ENCODE measurements around the gene MARCHF4.
A peak's percentile ranks its signal among the peaks of the same experiment; 100 is the strongest.
"Not testable (repeated sequence)": the region's sequence is repeated elsewhere in the genome, so short reads cannot be mapped to it uniquely, and the experiment has no call there.

MARCHF4 gene

DNA sequence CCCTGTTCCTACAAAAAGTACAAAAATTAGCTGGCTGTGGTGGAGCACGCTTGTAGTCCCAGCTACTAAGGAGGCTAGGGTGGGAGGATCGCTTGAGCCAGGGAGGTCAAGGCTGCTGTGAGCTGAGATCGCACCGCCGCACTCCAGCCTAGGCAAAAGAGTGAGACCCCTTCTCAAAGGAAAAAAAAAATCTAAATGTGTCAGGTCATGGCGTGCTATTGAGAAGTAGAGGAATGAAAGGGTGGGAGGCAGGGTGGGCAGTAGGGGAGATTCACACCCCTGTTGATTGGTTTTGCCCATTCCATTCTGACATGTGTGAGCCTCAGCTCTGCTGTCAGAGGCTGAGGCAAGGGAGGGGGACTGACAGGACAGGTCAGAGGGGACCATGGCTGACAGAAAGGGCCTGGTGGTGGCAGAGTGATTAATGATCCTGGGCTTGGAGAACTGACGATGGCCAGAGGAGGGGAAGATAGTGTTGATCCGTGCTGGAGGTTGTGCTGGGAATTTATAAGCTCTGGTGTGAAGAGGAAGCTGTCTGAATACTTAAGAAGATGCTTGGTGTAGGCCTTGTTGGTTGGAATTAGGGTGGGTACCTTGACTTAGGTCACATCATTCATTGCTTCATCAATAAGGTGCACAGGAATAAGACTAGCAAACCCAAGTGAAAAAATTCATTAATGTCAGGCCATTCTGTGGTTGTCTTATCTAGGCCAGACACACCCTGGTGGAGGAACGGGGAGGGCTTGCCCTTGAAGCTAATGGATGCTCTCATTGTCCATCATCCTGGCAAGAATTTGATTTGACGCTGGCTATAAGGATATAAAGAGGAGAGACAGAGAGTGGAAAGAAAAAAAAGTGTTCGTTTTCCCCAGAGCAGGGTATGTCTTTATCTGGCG is 20.9 kb upstream of the MARCHF4 start:
- no peak for DNase-seq

DNA sequence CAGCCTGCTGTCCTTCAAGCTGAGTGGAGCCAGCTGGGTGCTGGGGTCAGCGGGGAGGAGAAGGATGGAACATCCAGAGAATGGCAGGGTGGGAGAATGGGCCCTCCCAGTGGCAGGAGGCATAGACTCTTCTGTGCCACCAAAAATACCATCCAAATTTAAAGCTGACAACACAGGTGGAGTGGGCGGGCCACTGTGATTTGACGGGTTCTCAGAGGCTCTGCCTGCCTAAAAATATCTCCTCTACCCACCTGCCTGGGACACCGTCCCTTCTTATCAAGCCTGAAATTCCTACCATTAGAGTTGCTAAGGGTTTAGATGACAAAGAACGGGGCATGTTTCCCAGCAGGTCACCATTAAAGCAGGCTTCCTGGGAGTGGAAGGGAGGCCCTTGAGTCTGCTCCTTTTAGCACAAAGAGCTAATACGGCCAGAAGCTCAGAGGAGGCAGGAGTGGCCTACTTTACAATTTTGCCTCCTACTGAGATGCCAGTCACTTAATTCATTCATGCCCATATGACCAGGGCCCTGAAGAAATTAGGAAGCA is 19.8 kb upstream of the MARCHF4 start:
- no peak for DNase-seq
- in situ Hi-C loops (cut with HindIII; ENCODE audit: low pct_ligation_motif_present, low pct_unique_long_range_greater_than_20kb, low sequenced_read_pairs): no loop called here

More for the DNA sequence above, 20.9 kb upstream of the MARCHF4 start:
- in situ Hi-C loops (cut with HindIII; ENCODE audit: low pct_ligation_motif_present, low pct_unique_long_range_greater_than_20kb, low sequenced_read_pairs): no loop called here

DNA sequence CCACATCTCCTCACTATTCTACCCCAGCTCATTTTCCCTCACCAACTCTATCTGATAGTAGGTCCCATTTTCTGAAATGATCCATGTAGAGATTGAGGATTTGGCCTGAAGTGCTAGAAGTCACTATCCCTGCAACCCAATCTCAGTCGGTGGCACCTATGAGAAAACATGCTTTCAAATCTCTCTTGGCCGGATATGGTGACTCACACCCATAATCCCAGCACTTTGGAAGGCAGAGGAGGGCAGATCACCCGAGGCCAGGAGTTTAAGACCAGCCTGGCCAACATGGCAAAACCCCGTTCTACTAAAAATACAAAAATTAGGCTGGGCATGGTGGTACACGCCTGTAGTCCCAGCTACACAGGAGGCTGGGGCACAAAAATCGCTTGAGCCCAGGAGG is 19.1 kb upstream of the MARCHF4 start:
- in situ Hi-C loops (cut with HindIII; ENCODE audit: low pct_ligation_motif_present, low pct_unique_long_range_greater_than_20kb, low sequenced_read_pairs): no loop called here
- no peak for DNase-seq

DNA sequence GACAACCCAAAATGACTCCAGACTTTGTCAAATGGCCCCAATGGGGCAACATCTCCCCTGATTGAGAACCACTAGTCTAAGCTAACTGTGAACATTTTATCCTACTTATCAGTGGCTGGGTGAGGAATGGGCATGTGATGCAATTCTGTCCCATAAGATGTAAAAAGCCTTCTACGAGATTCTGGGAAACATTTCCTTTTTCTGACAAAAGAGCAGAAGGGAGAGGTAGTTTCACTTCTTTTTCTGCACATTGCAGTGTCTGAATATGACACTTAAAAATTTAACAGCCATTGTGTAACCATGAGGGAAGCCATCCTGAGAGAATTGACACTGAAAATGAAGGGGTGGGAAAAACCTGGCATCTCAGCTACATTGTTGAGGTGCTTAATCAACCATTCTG is 17.3 kb upstream of the MARCHF4 start:
- DNase-seq: no peak
- in situ Hi-C loops (cut with HindIII; ENCODE audit: low pct_ligation_motif_present, low pct_unique_long_range_greater_than_20kb, low sequenced_read_pairs): no loop called here

DNA sequence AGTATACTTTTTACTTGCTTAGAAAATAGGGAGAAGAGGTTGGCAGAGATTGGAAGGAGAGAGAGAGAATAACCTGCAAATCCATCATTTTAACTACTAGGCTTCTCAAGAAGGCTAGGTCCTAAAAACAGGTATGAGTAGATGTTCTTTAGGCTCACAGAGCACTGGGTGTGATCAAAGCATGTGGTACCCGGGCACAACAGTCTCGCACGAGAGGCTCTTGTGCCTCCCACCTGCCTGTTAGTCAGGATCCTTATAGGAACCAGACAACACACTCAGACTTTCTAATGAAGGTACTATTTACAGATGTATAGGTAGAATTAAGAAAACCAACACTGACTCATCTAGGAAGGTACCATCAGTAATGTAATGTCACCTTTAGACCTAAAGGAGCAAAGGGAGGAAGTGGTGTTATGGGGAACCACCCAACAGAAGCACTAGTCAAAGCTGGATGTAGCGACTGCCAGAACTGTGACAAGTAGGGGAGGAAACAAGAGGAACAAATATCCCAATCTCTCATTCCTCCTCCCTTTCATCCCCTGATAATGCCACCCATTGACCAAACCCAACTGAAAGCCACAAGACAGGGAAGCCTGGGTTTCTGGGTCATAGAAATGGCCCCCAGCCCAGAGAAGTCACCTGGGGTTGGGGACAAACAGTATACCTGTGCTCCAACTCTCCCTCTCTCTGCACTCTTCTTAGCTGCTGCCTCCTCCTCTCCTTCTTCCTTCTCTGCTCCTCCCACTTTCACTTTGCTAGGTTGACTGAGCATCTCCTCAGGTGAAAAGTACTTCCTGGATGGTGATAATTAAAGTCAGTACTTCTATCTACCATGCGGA is 16.0 kb upstream of the MARCHF4 start:
- DNase-seq: no peak
- in situ Hi-C loops (cut with HindIII; ENCODE audit: low pct_ligation_motif_present, low pct_unique_long_range_greater_than_20kb, low sequenced_read_pairs): no loop called here

DNA sequence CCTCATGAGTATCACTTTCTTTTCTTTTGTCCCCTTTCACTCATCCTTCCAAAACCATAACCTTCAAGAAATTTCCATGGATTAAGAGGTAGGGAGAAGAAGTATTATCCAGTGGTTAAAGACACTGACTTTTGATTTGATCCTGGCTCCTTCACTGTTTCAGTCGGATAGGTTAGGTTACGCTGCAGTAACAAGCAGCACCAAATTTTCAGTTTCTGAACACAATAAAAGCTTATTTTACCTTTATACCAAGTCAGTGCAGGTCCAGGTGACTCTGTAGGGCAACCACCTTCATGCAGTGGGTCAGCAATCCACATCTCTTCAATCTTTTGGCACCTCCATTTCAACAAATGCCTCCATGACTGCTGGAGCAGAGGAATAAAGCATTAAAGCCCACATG is 15.0 kb upstream of the MARCHF4 start:
- DNase-seq: no peak
- in situ Hi-C loops (cut with HindIII; ENCODE audit: low pct_ligation_motif_present, low pct_unique_long_range_greater_than_20kb, low sequenced_read_pairs): no loop called here

DNA sequence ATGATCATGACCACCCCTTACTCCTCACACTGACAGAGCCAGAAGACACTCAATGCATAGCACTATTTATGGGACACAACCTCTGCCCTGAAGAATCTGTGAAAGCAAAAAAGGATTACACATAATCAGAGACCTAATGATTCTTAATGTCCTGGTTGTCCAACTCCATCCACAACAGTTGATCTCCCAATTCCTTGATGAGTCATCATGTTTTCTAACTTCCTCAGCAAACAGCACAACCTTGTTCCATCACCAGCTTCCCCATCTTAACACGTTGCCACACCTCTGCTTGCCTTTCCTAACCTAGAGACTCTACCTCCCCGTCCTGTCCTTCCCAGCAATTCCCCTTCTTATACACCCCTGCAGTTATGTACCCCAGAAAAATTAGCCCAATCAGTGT is 13.2 kb upstream of the MARCHF4 start:
- DNase-seq: no peak
- in situ Hi-C loops (cut with HindIII; ENCODE audit: low pct_ligation_motif_present, low pct_unique_long_range_greater_than_20kb, low sequenced_read_pairs): no loop called here

DNA sequence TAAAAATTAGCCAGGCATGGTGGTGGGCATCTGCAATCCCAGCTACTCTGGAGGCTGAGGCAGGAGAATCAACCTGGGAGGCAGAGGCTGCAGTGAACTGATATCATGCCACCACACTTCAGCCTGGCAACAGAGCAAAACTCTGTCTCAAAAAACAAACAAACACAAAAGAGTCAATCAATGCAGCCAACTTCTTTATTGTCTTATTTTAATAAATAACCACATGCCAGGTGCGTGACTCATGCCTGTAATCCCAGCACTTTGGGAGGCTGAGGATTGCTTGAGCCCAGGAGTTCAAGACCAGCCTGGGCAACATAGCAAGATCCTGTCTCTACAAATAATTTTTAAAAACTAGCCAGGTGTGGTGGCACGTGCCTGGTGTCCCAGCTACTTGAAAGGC is 12.1 kb upstream of the MARCHF4 start:
- in situ Hi-C loops (cut with HindIII; ENCODE audit: low pct_ligation_motif_present, low pct_unique_long_range_greater_than_20kb, low sequenced_read_pairs): not testable (repeated sequence)

DNA sequence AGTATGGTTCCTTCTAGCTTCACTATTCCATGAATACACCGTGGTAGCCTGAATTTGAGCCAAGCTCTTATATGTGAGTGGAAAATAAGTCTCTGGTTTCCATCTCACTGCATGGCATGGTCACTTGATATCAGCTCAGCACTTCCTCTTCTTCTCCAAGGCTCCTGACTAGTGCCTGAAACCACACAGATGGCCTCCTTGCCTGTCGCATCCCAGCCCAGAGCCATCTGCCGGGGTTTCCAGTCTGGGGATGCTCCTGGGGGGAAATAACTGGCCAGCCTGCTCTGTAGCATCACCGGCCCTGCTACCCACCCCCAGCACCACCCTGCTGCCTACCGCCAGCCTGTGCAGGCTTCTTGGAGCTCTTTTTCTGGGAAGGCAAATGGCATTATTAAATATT is 7.7 kb upstream of the MARCHF4 start:
- in situ Hi-C loops (cut with HindIII; ENCODE audit: low pct_ligation_motif_present, low pct_unique_long_range_greater_than_20kb, low sequenced_read_pairs): no loop called here
- DNase-seq: no peak

More for the DNA sequence above, 12.1 kb upstream of the MARCHF4 start:
- DNase-seq: not testable (repeated sequence)

DNA sequence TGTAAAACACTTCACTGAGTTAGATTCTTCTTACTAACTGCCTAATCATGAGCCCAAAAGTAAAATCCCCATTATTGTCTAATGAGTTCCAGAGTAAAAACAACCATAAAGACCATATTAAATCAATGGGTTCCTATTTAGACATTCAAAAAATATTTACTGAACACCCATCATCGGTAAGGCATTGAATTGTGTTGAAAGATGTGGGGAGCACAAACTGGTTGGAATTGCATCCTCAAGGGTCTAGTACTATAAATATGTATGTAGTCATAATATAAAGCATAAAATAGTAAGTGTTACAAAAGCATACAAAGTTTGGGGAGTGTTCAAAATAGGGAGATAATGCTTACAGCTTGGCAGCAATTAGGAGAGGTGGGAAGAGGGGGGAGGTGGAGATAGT is 3.0 kb upstream of the MARCHF4 start:
- no peak for DNase-seq
- in situ Hi-C loops (cut with HindIII; ENCODE audit: low pct_ligation_motif_present, low pct_unique_long_range_greater_than_20kb, low sequenced_read_pairs): no loop called here

DNA sequence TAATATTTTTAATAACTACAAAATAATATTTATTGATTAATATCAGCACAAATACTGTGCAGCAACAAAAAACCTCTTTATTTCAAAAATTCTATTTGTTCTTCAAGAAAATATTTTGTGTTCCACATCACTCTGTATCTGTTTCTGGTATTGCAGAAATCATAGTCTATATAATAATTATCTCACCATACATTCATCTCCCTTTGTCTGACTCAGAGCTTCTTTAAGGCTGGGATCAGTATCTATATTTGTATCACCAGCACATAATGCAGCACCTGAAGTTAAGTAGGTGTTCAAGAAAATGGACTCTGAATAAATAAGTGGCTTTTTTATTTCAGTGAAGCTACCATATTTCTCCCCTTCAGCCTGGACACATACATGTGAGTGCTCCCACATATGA is 1.6 kb upstream of the MARCHF4 start:
- DNase-seq: no peak
- in situ Hi-C loops (cut with HindIII; ENCODE audit: low pct_ligation_motif_present, low pct_unique_long_range_greater_than_20kb, low sequenced_read_pairs): no loop called here

DNA sequence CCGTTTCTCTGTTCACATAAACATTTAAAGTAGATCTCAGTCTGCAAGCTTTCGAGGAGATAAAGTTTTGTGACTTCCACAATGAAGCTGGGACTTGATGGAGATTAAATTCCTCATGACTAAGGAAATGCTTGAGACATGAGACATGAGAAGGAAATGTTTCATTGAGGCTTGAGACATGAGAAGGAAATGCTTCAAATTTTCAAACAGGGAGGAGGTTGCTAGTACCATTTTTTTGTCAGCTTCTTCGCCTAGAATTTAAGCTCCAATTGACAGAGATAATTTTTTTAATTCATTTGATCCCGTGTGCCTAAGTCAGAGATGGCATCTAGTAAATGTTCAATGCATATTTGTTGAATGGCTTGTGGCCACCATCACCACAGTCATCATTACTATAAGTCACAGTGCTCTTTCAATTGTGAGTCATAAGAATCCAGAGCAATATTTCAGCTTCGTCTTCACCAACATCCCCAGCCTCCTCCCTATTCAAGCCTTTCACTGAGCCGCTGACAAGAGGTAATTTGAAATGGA is 543 bp upstream of the MARCHF4 start:
- DNase-seq: peak; percentile 90
- in situ Hi-C loops (cut with HindIII; ENCODE audit: low pct_ligation_motif_present, low pct_unique_long_range_greater_than_20kb, low sequenced_read_pairs): no loop called here

DNA sequence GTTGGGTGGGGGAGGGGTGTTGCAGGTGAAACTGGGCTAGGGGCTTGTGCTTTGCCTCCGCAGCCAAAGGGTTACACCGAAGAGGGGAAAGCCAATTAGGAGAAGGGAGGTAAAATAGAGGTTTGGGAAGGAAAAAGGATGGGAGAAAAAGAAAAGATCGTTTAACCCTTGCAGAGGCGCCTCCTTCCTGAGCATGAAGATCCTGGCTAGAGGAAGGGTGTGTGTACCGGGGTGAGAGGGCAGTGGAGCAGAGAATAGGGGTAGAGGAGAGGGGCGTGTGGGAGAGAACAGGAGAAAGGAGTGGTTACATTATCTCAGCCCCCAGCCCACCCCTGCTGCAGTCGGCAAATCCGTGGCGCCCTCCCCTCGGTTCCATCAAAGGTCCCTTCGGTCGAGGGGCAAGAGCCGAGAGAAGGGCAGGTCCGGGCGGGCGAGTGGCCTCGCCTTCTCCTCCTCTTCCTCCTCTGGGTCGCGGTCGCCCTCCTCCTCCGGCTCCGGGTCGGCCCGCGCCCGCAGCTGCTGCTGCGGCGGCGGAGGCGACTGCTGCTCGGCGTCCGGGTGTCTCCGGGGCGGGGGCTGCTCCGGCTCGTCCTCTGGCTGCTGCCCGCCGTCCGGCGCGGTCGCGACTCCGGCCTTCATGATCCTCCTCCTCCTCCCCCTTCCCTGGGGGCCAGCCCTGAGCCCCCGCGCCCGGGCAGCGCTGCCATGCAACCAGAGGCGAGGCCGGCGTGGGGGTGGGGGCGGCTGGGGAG is 1.1 kb downstream of the MARCHF4 start:
- in situ Hi-C loops (cut with HindIII; ENCODE audit: low pct_ligation_motif_present, low pct_unique_long_range_greater_than_20kb, low sequenced_read_pairs): no loop called here
- DNase-seq: peak; percentile 21

DNA sequence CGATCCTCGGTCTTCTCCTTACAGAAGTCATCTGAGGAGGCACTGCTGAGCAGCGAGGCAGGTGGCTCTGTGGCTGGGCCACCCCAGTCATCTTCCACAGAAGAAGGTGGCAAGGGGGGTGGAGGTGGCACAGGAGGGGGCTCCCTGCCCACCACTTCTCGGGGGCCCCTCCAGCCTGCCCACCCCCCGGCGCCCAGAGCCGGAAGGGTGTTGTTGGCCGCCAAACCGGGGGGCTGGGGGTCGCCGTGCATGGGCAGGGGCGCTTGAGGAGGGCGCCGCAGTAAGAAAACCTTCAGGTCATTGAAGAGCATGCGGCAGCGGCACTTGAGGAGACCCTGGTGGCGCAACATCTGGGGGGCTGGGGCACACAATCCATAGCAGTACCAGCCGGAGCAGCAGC is 2.5 kb downstream of the MARCHF4 start:
- no peak for DNase-seq
- in situ Hi-C loops (cut with HindIII; ENCODE audit: low pct_ligation_motif_present, low pct_unique_long_range_greater_than_20kb, low sequenced_read_pairs): no loop called here

DNA sequence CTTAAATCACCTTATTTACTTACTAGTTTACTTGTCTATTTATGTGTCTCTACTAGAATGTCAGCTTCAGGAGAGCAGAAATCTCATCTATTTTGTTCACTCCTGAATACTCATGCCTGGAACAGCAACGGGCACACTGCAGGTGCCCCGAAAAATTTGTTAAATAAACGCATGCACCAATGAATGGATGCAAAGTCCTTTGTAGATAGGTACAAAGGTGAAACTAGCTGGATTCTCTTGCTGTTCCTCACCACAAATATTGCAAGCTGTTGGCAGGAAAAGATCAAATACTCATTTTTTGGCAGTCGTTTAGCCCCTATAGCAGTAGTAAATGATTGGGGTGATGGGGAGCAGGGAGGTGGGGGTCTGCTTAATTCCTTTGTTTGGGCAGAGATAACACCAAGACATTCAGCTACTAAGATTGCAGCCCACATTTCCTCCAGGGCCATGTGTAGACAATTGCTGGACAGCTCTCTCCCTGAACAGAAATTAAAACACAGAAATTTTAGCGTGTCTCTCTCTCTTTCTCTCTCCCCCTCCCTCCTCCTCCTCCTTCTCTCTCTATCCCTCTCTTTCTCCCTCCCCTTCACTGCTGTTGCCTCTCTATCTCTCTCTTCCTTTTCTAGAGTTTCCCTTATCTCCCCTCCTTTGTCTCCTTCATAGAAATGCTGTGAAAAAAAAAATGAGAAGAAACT is 5.4 kb downstream of the MARCHF4 start:
- no peak for DNase-seq
- in situ Hi-C loops (cut with HindIII; ENCODE audit: low pct_ligation_motif_present, low pct_unique_long_range_greater_than_20kb, low sequenced_read_pairs): no loop called here

DNA sequence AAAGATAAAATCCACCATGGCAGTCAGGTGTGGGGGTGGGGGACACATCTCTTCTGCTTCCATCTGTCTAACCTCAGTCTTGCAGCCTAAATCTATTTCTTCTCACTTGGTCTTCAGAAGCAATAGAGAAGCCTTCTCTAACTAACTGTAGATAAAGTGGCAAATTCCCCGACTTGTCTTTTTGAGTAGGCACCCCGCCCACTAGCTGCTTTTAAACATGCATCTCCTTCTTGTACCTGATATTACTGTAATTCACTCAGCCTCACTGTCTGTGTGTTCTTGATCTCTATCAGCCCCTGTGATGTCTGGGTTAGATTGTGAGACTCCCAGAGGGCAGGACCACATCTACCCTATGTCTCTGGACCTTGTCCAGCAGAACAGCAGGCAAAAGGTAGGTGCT is 6.8 kb downstream of the MARCHF4 start:
- no peak for DNase-seq
- in situ Hi-C loops (cut with HindIII; ENCODE audit: low pct_ligation_motif_present, low pct_unique_long_range_greater_than_20kb, low sequenced_read_pairs): no loop called here

DNA sequence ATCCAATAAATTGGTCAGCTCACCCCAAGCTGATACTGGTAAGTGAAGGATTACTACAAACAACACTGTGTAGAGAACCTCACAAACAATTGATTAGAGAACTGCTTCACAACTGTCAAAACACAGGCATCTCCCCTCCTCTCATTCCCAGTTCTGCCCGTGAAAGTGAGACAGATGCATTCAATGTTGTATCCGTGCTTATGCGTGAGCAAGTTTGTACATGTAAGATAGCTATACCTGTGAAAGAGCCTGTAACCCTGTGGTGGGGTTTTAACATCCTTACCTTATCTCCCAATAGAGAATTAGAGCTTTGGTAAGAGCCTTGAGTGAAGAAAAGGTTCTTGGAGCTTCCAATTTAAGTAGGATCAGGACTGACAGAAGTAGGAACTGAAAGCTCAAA is 9.1 kb downstream of the MARCHF4 start:
- in situ Hi-C loops (cut with HindIII; ENCODE audit: low pct_ligation_motif_present, low pct_unique_long_range_greater_than_20kb, low sequenced_read_pairs): no loop called here
- no peak for DNase-seq

DNA sequence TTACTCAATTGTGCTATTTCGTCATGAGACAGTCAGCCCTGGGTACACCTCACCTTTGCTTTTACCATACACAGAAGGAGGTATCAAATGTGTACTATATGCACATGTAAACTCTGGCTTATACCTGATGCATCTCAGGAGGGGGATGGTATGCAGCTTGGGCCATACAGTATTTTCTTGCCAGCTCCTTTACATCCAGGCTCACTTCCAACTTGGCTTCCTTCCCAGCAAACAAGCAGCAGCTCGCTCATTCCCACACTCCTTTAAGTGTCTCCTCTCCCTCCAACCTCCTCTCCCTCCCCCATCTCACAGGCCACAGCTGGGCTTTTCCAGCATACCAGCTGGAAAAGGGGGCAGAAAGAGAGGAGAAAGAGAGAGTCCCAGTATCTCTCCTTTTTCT is 9.6 kb downstream of the MARCHF4 start:
- in situ Hi-C loops (cut with HindIII; ENCODE audit: low pct_ligation_motif_present, low pct_unique_long_range_greater_than_20kb, low sequenced_read_pairs): no loop called here
- DNase-seq: no peak

All from ACHN (cell line).